Osteoblast (primary cell): ENCODE data around the gene DUSP7. TPM values are rescaled to one million over a fixed set of nuclear protein-coding genes. Genes with fewer than 3 reads are reported as not detected.

Experiments
- DNase-seq: peaks from one replicate; pipeline ENCODE4 v3.0.0; 2011; ENCODE audit warnings: low spot score, mixed read lengths; ENCODE audit not compliant: insufficient read length; ENCODE audit errors: missing footprints
- H2AFZ ChIP-seq: 2 replicates; pipeline ENCODE4 v1.6.0; 2011; ENCODE audit warnings: mild to moderate bottlenecking, low read length
- H3K27ac ChIP-seq: 2 replicates; pipeline ENCODE4 v1.5.1; 2011; ENCODE audit warnings: mild to moderate bottlenecking, low read depth, low read length, moderate library complexity
- H3K27me3 ChIP-seq: 2 replicates; pipeline ENCODE4 v1.6.0; 2012; ENCODE audit warnings: mild to moderate bottlenecking, control low read depth, inconsistent platforms, low read length, moderate library complexity; ENCODE audit not compliant: insufficient read depth
- H3K36me3 ChIP-seq: 2 replicates; pipeline ENCODE4 v1.5.1; 2011; ENCODE audit warnings: mild to moderate bottlenecking, low read length, control low read depth, moderate library complexity; ENCODE audit not compliant: insufficient read depth
- H3K4me1 ChIP-seq: 2 replicates; pipeline ENCODE4 v1.5.1; 2011; ENCODE audit warnings: mild to moderate bottlenecking, low read length, control low read depth, moderate library complexity; ENCODE audit not compliant: insufficient read depth
- H3K4me2 ChIP-seq: 2 replicates; pipeline ENCODE4 v1.6.0; 2011; ENCODE audit warnings: mild to moderate bottlenecking, low read length; ENCODE audit not compliant: insufficient read depth
- H3K4me3 ChIP-seq: fragments of 200-600 bp; sonication (generic); 3 replicates; pipeline ENCODE4 v1.5.1; 2012; ENCODE audit warnings: mild to moderate bottlenecking, low read length, inconsistent platforms; ENCODE audit not compliant: insufficient read depth
- H3K79me2 ChIP-seq: 2 replicates; pipeline ENCODE4 v1.6.0; 2012; ENCODE audit warnings: mild to moderate bottlenecking, low read length, control low read depth, inconsistent platforms; ENCODE audit not compliant: insufficient read depth
- H3K9me3 ChIP-seq: 2 replicates; pipeline ENCODE4 v1.5.1; 2011; ENCODE audit warnings: low read depth, low read length, control low read depth
- H4K20me1 ChIP-seq: 2 replicates; pipeline ENCODE4 v1.6.0; 2012; ENCODE audit warnings: mild to moderate bottlenecking, low read length, control low read depth; ENCODE audit not compliant: insufficient read depth
- total RNA-seq: library from RNA; depleted of rRNA; stranded (reverse); fragments of >200 nt; gene quantifications from 2 replicates; pipeline ENCODE4 v1.2.3, GENCODE V29; 2012
- TF ChIP-seq, protein P1 (sequence below): IDR thresholded peaks from 2 replicates; pipeline ENCODE4 v1.5.1; 2011; ENCODE audit warnings: mild to moderate bottlenecking, low read depth, low read length, moderate library complexity; ENCODE audit errors: extremely low read depth

DUSP7 gene
- total RNA-seq, 1 donor: 12.7 TPM

GRCh38 chr3:52085681-52086282 lies 29.4 kb upstream of the DUSP7 start:
- H4K20me1 ChIP-seq: no peaks in the 10 kb centered on the region
- no peak overlapping the region for H3K27ac ChIP-seq
- TF ChIP-seq, protein P1, sequence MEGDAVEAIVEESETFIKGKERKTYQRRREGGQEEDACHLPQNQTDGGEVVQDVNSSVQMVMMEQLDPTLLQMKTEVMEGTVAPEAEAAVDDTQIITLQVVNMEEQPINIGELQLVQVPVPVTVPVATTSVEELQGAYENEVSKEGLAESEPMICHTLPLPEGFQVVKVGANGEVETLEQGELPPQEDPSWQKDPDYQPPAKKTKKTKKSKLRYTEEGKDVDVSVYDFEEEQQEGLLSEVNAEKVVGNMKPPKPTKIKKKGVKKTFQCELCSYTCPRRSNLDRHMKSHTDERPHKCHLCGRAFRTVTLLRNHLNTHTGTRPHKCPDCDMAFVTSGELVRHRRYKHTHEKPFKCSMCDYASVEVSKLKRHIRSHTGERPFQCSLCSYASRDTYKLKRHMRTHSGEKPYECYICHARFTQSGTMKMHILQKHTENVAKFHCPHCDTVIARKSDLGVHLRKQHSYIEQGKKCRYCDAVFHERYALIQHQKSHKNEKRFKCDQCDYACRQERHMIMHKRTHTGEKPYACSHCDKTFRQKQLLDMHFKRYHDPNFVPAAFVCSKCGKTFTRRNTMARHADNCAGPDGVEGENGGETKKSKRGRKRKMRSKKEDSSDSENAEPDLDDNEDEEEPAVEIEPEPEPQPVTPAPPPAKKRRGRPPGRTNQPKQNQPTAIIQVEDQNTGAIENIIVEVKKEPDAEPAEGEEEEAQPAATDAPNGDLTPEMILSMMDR: no peak
- H3K79me2 ChIP-seq: no peaks in the 10 kb centered on the region
- no peaks in the 10 kb centered on the region for H3K36me3 ChIP-seq
- no peak overlapping the region for H3K4me2 ChIP-seq
- H3K27me3 ChIP-seq: no peaks in the 10 kb centered on the region
- peak; percentile 39 for DNase-seq
- no peaks in the 10 kb centered on the region for H3K9me3 ChIP-seq
- H3K4me1 ChIP-seq: peaks cover 41% of the 10 kb centered on the region
- peak overlapping the region; percentile 37 for H2AFZ ChIP-seq
- H3K4me3 ChIP-seq: no peak overlapping the region

- H3K27ac ChIP-seq: no peak overlapping the region
- TF ChIP-seq, protein P1: no peak
- no peaks in the 10 kb centered on the region for H4K20me1 ChIP-seq
- no peaks in the 10 kb centered on the region for H3K9me3 ChIP-seq
- no peaks in the 10 kb centered on the region for H3K27me3 ChIP-seq
- H3K36me3 ChIP-seq: no peaks in the 10 kb centered on the region
- H3K79me2 ChIP-seq: no peaks in the 10 kb centered on the region
- H3K4me3 ChIP-seq: no peak overlapping the region
- no peak overlapping the region for H2AFZ ChIP-seq
- no peak overlapping the region for H3K4me2 ChIP-seq
- peak; percentile 71 for DNase-seq
- peaks cover 34% of the 10 kb centered on the region for H3K4me1 ChIP-seq
Measured at GRCh38 chr3:52084954-52085680, 28.7 kb upstream of the DUSP7 start.

- Histone ChIP-seq H3K9me3 (no peaks in the 10 kb centered on the region), H3K4me2 (no peak overlapping the region), H3K27ac (no peak overlapping the region), H3K79me2 (no peaks in the 10 kb centered on the region), H2AFZ (no peak overlapping the region), H3K27me3 (no peaks in the 10 kb centered on the region), H3K36me3 (no peaks in the 10 kb centered on the region), H3K4me1 (peaks cover 27% of the 10 kb centered on the region), H3K4me3 (no peak overlapping the region), H4K20me1 (no peaks in the 10 kb centered on the region)
- TF ChIP-seq, protein P1: no peak
- no peak for DNase-seq
Measured at GRCh38 chr3:52084216-52084945, 28.0 kb upstream of the DUSP7 start.
